CD4-positive, alpha-beta T cell treated with Interleukin-21 for 1 hour (primary cell): ENCODE measurements around the gene MS4A10.
A peak's percentile ranks its signal among the peaks of the same experiment; 100 is the strongest.

Experiments
- DNase-seq: peaks from one replicate; pipeline ENCODE4 v3.0.0-alpha.2; 2020

The MS4A10 gene

DNA sequence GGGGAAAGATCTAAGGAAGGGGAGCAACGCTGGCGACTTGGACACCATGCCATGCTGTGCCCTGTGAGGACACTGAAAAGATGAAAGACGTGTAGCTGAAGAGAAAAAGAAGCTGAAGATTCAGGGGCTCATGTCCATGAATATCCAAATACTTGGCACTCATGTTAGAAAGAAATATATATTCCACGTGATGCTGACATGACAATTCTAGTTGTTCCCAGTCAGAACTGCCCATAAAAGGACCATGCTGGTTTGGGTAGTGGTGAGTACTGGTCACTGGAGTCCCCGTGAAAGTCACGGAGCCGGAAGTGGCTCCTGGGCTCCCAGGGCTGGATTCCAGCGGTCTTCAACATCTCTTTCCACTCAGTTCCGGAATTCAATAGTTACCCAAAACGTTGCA is 18.6 kb upstream of the MS4A10 start:
- no peak for DNase-seq

DNA sequence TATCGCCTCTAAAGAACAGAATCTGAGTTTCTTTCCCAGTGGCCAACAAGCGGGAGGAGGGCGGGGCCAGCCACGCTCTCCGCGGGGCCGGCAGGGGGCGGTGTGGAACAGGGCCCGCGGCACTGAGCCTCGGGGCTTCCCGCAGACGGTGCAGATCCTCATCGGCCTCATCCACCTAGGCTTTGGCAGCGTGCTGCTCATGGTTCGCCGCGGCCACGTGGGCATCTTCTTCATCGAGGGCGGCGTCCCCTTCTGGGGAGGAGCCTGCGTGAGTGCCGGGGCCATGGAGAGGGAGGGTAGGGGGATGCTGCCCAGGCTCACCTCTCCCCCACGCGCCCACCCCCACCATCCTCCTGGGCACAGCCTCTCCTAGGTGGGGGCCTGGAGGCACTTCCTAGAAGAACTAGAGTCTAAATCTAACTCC is 17.7 kb upstream of the MS4A10 start:
- no peak for DNase-seq

DNA sequence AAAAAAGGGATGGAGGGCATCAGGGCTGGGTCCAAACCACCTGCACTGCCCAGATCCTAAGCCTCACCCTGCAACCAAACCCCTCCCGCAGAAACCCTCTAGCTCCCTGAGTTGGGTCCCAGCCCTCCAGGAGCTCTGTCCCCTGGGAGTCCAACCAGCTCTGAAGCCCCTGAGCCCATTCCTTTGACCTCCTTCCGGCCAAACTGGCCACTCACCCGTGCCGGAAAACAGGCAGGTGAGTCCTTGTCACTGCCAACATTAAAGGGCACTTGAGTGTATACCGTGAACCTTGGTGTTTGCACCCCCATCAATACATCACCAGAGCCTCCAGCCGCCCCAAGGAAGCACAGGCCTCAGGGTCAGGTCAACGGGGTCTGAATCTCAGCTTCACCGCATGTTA is 16.9 kb upstream of the MS4A10 start:
- no peak for DNase-seq

DNA sequence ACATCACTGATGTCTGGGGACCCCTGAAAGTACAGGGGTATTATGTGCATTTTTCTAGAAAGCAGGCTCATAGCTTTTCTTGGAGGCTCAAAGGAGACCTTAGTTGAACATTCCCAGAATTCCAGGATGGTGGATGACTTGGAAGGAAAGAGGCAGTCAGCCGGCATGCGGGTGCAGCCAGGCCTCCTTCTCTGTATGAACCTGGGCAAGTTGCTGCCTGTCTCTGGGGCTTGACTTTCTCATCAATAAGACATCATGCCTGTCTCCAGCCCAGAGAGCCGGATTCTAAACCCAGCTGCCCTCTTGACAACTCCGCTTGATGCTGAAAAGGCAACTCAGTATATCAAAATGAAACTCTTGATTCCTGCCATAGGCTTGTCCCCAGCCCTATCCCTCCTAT is 15.9 kb upstream of the MS4A10 start:
- DNase-seq, result no peak

DNA sequence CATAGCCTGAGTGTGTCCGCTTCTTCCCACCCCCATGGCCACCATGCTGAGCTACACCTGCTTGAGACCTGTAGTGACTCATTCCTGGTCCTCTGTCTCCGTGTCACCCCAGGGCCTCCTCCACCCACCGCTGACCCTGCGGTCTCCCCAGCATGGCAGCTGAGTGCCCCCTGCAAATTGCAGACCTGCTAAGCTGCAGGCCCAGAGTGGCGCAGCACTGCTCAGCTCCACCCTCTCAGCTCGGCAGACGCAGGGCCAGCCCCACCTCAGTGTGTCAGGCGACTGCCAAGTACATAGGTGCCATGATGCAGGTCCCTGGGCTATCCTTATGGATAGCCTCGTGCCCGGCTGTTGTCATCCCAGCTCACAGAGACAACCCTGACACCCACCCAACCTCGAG is 15.3 kb upstream of the MS4A10 start:
- DNase-seq, result no peak

DNA sequence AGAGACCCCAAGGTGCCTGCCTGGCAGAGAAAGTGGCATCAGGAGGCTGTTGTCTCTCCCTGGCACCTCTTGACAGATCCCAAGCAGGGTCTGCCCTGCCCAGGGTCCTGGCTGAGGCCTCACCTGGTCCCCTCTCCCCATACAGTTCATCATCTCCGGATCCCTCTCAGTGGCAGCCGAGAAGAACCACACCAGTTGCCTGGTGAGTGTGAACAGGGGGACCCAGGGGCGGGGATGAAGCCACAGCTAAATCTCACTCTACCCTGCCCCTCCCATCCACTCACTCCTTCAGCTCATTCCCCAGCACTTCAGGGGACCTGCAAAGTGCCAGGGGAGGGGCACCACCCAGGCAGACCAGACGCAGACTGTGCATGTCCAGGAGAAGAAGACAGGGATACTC is 14.0 kb upstream of the MS4A10 start:
- DNase-seq, result no peak

DNA sequence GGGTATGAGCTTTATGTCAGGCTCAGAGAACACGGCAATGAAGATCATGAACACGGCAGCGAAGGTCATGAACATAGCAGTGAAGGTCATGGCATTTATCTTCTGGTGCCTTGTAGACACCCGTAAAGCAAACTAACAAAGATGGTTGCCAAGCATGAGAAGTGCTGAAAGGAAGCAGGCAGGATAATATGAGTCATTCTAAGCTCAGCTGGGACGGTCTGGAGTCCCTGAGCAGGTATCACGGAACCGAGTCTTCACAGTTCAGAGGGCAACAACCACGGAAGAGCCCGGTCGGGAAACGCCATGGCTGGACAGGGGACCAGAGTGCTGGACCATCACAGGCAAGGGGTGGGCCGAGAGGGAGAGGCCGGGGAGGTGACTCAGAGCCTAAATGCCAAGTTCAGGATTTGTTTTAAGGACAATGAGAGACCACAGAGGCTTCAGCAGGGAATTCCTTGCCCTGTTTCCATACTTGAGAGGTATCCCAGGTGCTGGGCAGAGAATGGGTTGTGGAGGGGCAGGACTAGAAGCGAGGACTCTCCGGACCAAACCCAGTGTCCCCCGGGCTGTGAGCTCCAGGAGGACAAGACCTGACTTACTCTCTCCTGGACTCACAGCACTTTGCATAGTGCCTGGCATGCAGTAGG is 13.1 kb upstream of the MS4A10 start:
- DNase-seq, result no peak

DNA sequence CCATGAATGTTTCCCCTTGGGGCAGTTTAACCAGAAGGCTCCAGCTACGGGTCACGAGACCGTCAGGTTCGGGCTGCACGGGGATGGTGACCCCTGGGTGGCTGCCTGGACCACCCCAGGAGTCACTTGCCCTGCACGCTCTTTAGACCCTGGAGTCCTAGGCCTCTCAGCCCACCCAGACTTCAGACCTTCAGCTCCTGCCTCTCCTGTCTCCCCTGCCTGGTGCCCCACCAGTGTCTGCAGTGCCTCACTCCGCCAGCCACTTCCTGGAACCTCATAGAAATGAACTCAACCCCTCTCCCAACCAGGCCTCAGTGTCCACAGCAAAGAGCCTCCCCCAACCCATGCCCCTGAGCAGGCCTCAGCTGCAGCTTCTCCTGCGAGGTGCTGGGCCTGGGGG is 12.5 kb upstream of the MS4A10 start:
- no peak for DNase-seq

DNA sequence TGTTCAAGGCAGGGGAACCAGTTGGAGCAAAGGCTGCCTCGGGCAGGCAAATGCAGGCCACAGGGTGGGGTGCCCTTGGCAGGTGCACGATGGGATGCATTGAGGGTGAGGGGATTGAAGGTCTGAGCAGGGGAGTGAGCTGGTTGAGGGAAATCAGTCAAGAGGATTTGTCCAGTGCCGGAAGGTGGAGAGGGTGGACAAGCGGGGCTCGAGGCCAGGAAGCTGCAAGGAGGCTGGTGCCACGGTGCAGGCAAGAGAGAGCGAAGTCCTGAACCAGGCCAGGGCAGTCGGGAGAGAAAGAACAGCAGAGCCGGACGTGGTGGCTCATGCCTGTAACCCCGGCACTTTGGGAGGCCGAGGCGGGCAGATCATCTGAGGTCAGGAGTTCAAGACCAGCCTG is 10.4 kb upstream of the MS4A10 start:
- DNase-seq, result no peak

DNA sequence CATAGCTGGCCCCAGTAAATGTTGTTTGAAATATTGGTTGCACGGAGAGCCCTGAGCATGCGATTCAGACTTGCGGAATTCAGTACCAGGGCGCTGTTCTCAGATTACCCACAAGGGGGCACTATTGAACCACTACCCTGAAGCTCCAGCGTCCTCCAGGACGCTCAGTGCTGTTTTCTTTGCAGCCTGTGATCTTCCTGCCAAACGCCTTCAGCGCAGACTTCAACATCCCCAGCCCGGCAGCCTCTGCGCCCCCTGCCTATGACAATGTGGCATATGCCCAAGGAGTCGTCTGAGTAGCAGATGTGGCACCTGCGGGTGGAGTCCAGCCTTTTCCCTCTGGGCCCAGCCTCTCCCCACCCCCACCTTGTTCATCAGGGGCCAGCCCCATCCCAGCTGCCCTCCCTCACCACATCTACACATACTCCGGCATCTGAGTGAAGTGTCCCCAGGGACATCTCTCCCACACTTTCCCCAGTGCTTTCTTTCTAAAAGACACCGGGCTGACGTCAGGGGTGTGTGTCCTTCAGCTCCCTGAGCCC is 9.6 kb upstream of the MS4A10 start:
- peak; percentile 80 for DNase-seq

DNA sequence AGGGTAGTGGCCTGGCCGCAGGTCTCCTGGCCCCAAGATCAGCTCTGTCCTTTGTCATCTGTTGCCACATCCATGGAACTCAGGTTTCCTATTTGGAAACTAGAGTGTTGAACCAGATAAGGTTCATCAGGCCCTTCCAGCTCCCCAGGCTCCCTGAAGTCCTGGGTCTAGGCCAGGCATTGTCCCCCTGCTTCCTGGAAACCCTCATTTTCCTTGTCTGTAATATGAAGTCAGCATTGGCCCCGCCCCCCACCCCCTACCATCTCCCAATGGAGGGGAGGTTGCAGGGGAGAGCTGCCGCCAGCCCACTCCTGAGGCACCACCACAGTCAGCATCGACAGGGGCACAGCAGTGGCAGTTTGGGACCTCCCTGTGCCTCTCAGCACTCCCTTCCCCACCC is 9.0 kb upstream of the MS4A10 start:
- no peak for DNase-seq

DNA sequence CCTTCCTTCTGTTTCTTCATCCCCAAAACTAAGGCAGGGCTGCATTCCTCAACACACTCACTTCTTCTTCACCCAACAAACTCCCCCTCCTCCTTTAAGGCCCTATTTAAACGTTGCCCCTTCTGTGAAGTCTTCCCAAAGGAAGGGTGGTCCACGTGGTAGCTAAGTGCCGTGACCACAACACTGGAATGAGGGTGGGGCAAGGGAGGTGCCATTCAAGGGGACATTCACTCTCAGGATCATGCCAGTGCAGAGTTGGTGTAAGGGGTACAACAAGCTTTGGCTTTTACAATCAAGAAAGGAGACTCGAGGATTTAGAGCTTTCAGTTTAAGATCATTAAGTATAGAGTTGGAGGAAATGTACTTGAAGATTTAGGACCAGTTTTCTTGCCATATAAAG is 8.0 kb upstream of the MS4A10 start:
- no peak for DNase-seq

DNA sequence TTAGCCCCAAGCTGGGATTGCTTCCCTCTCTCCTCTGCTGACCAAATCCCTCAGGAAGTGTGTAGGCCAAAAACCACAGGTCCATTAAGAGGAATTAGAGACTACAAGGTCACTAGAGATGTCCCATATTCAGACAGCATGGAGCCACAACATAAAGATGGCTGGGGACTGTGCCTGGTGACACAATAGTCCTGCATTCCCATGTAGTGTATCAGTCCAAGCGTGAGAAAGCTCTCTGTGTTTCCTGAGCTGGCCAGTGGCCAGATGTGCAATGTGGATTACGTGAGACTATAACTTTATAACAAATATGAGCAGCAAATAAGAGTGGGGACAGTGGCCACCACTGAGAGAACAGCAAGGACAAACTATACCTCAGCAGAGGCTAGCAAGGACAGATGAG is 7.6 kb upstream of the MS4A10 start:
- DNase-seq, result no peak

DNA sequence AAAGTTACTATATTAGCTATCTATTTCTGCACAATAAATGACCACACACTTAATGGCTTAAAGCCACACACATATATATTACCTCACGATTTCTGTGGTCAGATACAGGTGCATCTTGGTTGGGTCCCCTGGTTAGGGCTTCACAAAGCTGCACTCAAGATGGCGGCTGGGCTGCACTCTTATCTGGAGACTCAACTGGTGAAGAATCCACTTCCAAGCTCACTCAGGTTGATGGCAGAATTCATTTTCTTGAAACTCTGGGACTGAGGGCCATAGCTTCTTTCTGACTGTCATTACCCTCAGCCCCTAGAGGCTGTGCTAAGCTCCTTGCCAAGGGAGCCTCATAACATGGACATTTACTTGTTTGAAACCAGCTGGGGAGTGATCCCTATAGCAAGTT is 5.1 kb upstream of the MS4A10 start:
- no peak for DNase-seq

DNA sequence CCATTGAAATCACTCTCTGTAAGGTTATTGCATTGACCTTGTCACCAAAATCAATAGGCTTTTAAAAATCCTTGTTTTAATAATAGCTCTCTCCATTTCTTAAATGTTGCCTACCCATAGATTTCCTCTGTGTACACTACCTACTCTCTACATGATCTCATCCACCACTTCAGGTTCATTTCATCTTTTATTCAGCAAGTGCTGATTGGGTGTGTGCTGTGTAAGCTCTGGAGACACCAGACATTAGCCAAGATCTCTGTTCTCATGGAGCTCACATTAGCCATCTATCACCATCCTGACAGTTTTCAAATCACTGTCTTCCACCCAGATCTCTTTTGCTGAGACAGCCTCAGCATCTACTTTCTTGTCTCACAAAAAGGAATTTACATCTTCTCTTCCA is 4.4 kb upstream of the MS4A10 start:
- DNase-seq, result no peak

DNA sequence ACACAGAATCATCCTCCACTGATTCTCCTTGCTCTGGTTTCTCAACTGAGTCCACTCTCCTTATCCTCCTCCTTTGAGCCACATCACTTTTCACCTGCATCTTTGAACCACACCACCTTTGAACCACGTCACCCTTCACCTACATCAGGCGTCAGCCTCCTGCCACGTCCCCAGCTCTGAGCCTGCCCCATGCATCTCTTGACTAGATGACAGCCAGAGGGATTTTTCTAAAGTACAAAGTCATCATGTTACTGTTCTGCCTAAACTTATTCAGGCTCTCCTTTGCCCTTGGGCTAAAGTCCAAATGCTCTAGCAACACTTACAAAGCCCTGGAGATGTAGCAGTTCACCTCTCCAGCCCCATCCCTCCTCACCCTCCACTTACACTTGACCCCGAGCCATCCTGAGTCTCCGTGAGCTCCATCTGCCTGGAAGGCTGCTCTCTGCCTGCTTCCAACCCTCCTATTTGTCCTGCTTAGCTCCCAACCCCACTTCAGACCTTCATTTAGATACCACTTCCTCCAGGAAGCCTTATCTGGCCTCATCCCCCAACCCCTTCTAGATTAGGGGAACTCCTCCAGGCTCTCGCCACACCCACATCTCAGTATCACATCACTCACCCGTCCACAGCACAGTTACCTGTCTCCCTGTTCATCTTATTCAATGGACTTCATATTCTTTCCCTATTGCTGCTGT is 3.7 kb upstream of the MS4A10 start:
- no peak for DNase-seq

DNA sequence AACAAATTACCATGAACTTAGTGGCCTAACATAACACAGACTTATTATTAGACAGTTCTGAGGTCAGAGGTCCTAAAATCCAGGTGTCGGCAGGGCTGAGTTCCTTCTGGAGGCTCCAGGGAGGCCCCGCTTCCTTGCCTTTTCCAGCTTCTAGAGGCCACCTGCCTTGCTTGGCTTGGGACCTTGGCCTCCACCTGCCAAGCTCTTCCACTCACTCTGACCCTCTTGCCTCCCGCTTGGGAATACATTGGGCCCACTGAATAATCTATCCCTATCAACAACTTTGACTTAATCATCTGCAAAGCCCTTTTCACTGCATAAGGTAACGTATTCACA is 3.2 kb upstream of the MS4A10 start:
- DNase-seq, result no peak

DNA sequence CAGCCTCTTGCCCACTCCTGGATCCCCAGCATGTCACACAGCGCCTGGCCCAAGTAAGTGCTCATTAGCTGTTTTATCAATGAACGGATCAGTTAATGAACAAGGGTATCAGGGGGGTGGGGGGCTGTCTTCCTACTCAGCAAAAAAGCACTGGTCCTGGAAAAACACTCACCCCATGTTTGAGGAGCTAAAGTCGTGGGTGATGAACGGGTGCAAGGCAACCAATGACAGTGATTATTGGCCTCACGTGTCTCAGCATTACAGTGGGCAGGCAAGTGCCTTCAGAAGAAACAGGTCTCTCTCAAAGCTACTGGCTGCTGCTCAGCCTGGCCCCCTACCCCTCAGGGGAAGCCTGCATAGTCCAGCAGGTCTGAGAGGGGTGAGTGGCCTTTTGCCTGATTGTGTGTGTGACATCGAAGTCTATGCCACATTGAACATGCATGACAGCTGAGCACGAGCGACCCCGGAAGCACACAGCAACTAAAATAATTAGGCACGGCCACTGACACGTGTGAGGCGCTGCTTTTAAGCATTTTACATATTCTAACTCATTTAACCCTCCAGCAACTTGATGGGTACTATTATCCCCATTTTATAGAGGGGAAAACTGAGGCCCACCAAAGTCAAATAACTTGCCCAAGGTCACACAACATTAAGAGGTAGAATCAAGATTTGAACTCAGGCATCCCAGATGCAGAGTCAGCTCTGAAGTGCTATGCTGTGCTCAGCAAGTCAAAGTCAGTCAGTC is 2.6 kb upstream of the MS4A10 start:
- no peak for DNase-seq

DNA sequence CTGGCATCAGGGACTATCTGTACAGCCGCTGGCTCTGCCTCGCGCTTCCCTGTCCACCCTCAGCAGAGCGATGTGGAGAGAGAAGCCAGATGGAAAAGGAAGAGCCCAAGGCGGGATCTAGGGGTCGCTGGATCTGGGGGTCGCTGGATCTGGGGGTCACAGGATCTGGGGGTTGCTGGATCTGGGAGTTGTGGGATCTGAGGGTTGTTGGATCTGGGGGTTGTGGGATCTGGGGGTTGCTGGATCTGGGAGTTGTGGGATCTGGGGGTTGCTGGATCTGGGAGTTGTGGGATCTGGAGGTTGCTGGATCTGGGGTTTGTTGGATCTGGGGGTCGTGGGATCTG is 2.0 kb upstream of the MS4A10 start:
- DNase-seq, result no peak

DNA sequence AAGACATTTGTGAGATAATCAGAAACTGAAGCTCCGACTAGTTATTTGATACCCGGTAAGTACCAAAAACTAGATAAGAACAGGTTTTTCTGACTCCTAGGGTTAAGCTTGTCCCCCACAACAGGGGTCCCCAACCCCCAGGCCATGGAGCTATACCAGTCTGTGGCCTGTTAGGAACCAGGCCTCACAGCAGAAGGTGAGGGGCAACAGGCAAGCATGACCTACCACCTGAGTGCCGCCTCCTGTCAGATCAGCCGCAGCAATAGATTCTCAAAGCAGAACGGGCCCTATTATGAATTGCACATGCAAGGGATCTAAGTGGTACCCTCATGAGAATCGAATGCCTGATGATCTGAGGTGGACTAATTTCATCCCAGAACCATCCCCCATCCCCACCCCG is 1.2 kb upstream of the MS4A10 start:
- no peak for DNase-seq

DNA sequence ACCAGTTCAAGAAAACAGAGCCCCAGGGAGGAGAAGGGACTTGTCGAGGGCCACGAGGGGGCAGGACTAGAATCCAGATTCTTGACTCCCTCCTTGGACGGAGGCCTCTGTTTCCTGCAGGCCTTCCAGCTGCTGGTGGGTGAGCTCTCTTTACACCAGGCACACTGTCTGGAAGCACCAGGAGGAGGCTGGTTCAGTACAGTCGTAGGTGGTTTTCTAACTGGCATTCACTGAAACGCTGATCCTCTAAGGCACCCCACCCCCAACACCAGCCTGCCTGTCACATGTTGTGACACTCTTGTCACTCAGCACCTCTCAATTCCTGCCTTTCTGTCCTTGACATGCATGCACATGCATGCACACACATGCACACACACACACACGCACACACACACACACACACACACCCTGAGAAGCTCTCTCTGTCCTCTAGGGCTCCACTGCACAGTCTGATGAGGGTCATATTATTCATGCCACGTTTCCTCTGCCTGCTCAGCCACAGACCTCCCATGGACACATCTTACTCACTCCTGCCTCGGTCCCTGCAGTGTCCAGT is 751 bp downstream of the MS4A10 start:
- DNase-seq, result no peak

DNA sequence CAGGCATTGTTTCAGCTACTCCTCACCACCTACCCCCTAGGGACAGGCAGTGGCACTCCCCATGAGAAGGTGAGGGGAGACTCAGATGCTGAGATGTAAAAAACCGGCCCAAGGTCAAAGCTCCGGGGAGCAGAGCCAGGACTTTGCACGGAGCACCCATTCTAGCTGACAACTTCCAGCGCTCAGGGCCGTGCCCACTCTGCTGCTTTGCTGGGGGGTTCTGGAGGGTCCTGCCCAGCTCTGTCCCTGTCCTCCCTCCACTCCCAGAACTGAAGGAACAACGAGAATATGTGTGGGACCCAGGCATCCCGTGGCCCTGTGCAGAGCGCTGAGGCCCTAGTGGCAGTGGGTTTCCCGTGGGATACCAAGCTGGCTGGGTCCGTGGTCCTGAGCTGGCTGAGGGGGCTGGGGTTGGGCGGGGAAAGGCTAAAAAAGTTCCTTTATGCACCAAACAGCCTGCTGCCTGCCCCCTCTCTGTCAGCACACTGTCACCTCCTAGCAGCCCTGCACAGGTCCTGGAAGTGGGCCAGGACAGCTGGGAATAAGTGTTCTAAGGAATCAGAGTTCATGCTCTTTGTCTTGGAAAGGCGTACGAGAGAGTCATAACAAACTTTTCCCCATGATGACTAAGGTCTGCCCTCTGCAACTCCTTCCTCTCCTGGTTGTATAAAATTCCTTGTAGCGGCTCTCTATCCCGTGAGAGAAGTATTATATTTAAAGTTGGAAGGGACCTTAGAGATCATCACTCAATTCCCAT is 1.9 kb downstream of the MS4A10 start:
- DNase-seq, result no peak

DNA sequence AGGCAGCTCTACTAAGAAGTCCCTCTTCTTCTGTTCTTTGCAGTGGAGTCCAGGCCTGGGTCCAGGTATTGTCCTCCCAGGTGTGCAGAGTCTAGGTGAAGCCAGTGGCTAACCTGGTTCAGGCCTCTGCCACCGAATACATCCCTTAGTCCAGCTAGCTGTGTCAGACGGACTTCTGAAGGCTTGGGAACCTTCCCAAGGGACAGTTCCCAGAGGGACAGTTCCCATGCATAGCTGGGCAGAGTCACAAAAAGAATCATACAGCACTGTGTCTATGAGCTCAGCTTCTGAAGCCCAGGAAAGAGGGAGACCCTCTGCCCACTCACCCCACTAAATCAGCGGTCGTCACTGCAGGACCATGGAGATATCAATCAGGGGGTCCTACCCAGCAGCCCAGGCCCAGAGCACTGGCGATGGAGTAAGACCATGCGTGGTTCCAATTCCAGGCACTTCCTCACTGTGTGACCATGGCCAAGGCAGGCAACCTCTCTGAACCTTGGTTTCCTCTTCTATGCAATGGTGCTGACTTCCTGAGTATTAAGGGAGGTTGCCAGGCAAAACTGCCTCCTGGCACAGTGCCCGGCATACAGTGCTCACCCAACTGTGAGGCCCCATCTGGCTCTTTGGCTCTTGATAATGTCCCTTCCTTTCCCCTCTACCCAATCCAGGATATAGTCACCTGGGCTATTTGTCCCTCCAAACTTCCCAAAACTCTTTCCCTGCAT is 3.4 kb downstream of the MS4A10 start:
- no peak for DNase-seq
